Measurements from ENCODE around the gene SPOCK2. TPM values are rescaled to one million over a fixed set of nuclear protein-coding genes. Genes with fewer than 3 reads are reported as not detected.

The SPOCK2 gene
- polyA plus RNA-seq, 1 of the 3 experiments (the other 2 are of a cell fraction), result 0.18 TPM

GRCh38 chr10:72039377-72039776 lies 49.0 kb downstream of the SPOCK2 start:
- Histone ChIP-seq H3K4me3 (ENCODE audit: low read depth in 2 of 2, low read length in 1 of 2) (no peak overlapping the region), H3K79me2 (ENCODE audit: insufficient read depth) (no peaks in the 10 kb centered on the region), H3K27me3 (ENCODE audit: insufficient read depth) (no peaks in the 10 kb centered on the region), H2AFZ (ENCODE audit: low read depth) (no peak overlapping the region), H3K36me3 (replicated peaks in 1 of 2; ENCODE audit: control insufficient read depth in 1 of 2, insufficient read depth in 2 of 2, low read length in 1 of 2) (no peaks in the 10 kb centered on the region), H3K9me3 (no peaks in the 10 kb centered on the region), H3K4me2 (no peak overlapping the region), H3K9me2 (no peaks in the 10 kb centered on the region), H4K20me1 (ENCODE audit: insufficient read depth) (no peaks in the 10 kb centered on the region), H3K4me1 (ENCODE audit: control insufficient read depth in 1 of 2, insufficient read depth in 2 of 2, low read depth in 1 of 2, low read length in 1 of 2) (peaks cover 0 to 2% of the 10 kb centered on the region in 2 experiments; a peak in 1 of 4 replicates), H3K9ac (no peak overlapping the region), H3K27ac (ENCODE audit: low read depth in 2 of 2, low read length in 1 of 2) (no peak overlapping the region), H3F3A (replicated peaks; ENCODE audit: insufficient read depth) (no peaks in the 10 kb centered on the region)
- TF ChIP-seq FOSL2 (IDR thresholded peaks at IDR 0.05; ENCODE audit: borderline replicate concordance, low read depth) (no peak), POLR2AphosphoS5 (IDR thresholded peaks at IDR 0.05; ENCODE audit: low read depth, low read length) (no peak), RFX5 (IDR thresholded peaks at IDR 0.05; ENCODE audit: low read length) (no peak), TCF12 (IDR thresholded peaks at IDR 0.05) (no peak), MEF2A (IDR thresholded peaks at IDR 0.05; ENCODE audit: borderline replicate concordance, low read depth) (no peak), CTCF (IDR thresholded peaks at IDR 0.05) (no peak), SMC3 (IDR thresholded peaks at IDR 0.05; ENCODE audit: low read depth, low read length) (no peak), NRF1 (IDR thresholded peaks at IDR 0.05; ENCODE audit: low read depth, low read length) (no peak), EZH2phosphoT487 (IDR thresholded peaks at IDR 0.05; ENCODE audit: borderline replicate concordance, low read depth) (no peak), TAF1 (IDR thresholded peaks at IDR 0.05; ENCODE audit: borderline replicate concordance, low read depth, low read length) (no peak), SIN3A (IDR thresholded peaks at IDR 0.05; ENCODE audit: borderline replicate concordance, low read depth, low read length) (no peak), FOXJ3 (CRISPR knock-in tag; IDR thresholded peaks at IDR 0.05) (no peak), TEAD4 (IDR thresholded peaks at IDR 0.05; ENCODE audit: borderline replicate concordance, insufficient read depth) (no peak), EP300 (IDR thresholded peaks at IDR 0.05; ENCODE audit: borderline replicate concordance in 1 of 2, low read depth in 1 of 2, low read length in 1 of 2) (no peak)
- CTCF ChIA-PET, result interaction anchor here (1.0 to 3.8 kb wide), 5 partner anchors 9 to 298 kb away, joined by 3 to 35 read pairs (median 3); no protein-coding TSS in a partner anchor
- no peak for DNase-seq
- POLR2A ChIA-PET, result no interaction called here
- 77% methylated on average over 9 of the region's 9 CpGs for WGBS (ENCODE audit: low lambda C conversion rate)

- no peak for DNase-seq
- Histone ChIP-seq H3K9ac (no peak overlapping the region), H3K4me1 (ENCODE audit: control insufficient read depth in 1 of 2, insufficient read depth in 2 of 2, low read depth in 1 of 2, low read length in 1 of 2) (no peaks in the 10 kb centered on the region), H3K4me2 (no peak overlapping the region), H3K4me3 (ENCODE audit: low read depth in 2 of 2, low read length in 1 of 2) (no peak overlapping the region), H3K9me3 (no peaks in the 10 kb centered on the region), H2AFZ (ENCODE audit: low read depth) (no peak overlapping the region), H3K36me3 (replicated peaks in 1 of 2; ENCODE audit: control insufficient read depth in 1 of 2, insufficient read depth in 2 of 2, low read length in 1 of 2) (no peaks in the 10 kb centered on the region), H3K79me2 (ENCODE audit: insufficient read depth) (no peaks in the 10 kb centered on the region), H3F3A (replicated peaks; ENCODE audit: insufficient read depth) (no peaks in the 10 kb centered on the region), H3K27me3 (ENCODE audit: insufficient read depth) (no peaks in the 10 kb centered on the region), H4K20me1 (ENCODE audit: insufficient read depth) (no peaks in the 10 kb centered on the region), H3K27ac (ENCODE audit: low read depth in 2 of 2, low read length in 1 of 2) (no peak overlapping the region), H3K9me2 (no peaks in the 10 kb centered on the region)
- TF ChIP-seq TAF1 (IDR thresholded peaks at IDR 0.05; ENCODE audit: borderline replicate concordance, low read depth, low read length) (no peak), JUND (IDR thresholded peaks at IDR 0.05) (no peak), PBX3 (IDR thresholded peaks at IDR 0.05) (no peak), CHD2 (IDR thresholded peaks at IDR 0.05; ENCODE audit: low read length, partially characterized antibody) (no peak), ZBTB33 (IDR thresholded peaks at IDR 0.05; ENCODE audit: borderline replicate concordance, low read depth) (no peak), TEAD4 (IDR thresholded peaks at IDR 0.05; ENCODE audit: borderline replicate concordance, insufficient read depth) (no peak), SIN3A (IDR thresholded peaks at IDR 0.05; ENCODE audit: borderline replicate concordance, low read depth, low read length) (no peak)
- 74% methylated on average over 13 of the region's 13 CpGs for WGBS (ENCODE audit: low lambda C conversion rate)
- CTCF ChIA-PET, result interaction anchor here (0.8 to 3.8 kb wide), 4 partner anchors 10 to 299 kb away, joined by 3 to 35 read pairs (median 12); no protein-coding TSS in a partner anchor
- POLR2A ChIA-PET, result no interaction called here
These were observed 49.8 kb downstream of the SPOCK2 start for GRCh38 chr10:72038458-72039001.
